NCI-H128 (cell line): ENCODE results near the gene DNMBP.
"Not testable (repeated sequence)": the region's sequence is repeated elsewhere in the genome, so short reads cannot be mapped to it uniquely, and the experiment has no call there.

Experiments
- DNase-seq: peaks from one replicate; lab custom pipeline; 2025; ENCODE audit not compliant: unreplicated experiment; lab: John Stamatoyannopoulos, UW

DNMBP gene

GRCh38 chr10:99953510-99953909, 56.2 kb downstream of the DNMBP start:
- not testable (repeated sequence) for DNase-seq

GRCh38 chr10:99952799-99953198, 56.9 kb downstream of the DNMBP start:
- DNase-seq = no peak

- not testable (repeated sequence) for DNase-seq
Observed at GRCh38 chr10:99946051-99946450, 63.7 kb downstream of the DNMBP start.

GRCh38 chr10:99945263-99945662, 64.5 kb downstream of the DNMBP start:
- DNase-seq = no peak

- no peak for DNase-seq
Observed at GRCh38 chr10:99944860-99945259, 64.9 kb downstream of the DNMBP start.

GRCh38 chr10:99943908-99944307, 65.8 kb downstream of the DNMBP start:
- DNase-seq = no peak

GRCh38 chr10:99941942-99942820, 67.6 kb downstream of the DNMBP start:
- no peak for DNase-seq

- DNase-seq = no peak
Observed at GRCh38 chr10:99938563-99938962, 71.2 kb downstream of the DNMBP start.

- DNase-seq = no peak
Observed at GRCh38 chr10:99937630-99938029, 72.1 kb downstream of the DNMBP start.

GRCh38 chr10:99932203-99932957, 77.4 kb downstream of the DNMBP start:
- not testable (repeated sequence) for DNase-seq

GRCh38 chr10:99930731-99931550, 78.8 kb downstream of the DNMBP start:
- no peak for DNase-seq

- DNase-seq = no peak
Observed at GRCh38 chr10:99929360-99929759, 80.4 kb downstream of the DNMBP start.

GRCh38 chr10:99927721-99928280, 81.9 kb downstream of the DNMBP start:
- DNase-seq = no peak

- no peak for DNase-seq
Observed at GRCh38 chr10:99926925-99927720, 82.6 kb downstream of the DNMBP start.

GRCh38 chr10:99924451-99925255, 85.1 kb downstream of the DNMBP start:
- DNase-seq = no peak

- DNase-seq = no peak
Observed at GRCh38 chr10:99921948-99922347, 87.8 kb downstream of the DNMBP start.

- no peak for DNase-seq
Observed at GRCh38 chr10:99920901-99921300, 88.8 kb downstream of the DNMBP start.

GRCh38 chr10:99920486-99920885, 89.3 kb downstream of the DNMBP start:
- no peak for DNase-seq
